Ascending aorta (tissue), 2 donors: ENCODE results near the gene LETM1. TPM values are rescaled to one million over a fixed set of nuclear protein-coding genes. Genes with fewer than 3 reads are reported as not detected.

Experiments
- DNase-seq, 2 donors: peaks; one replicate each; pipeline ENCODE4 v3.0.0-alpha.2; 2019; ENCODE audit warnings: low spot score in 2 of 2
- H3K27ac ChIP-seq, 2 donors: fragments of 200-600 bp; sonication (generic); one replicate each; pipeline ENCODE4 v1.5.1; 2016 to 2017; ENCODE audit warnings: mild to moderate bottlenecking in 1 of 2
- H3K27me3 ChIP-seq: fragments of 200-600 bp; sonication (generic); one replicate; pipeline ENCODE4 v1.5.1; 2017
- H3K36me3 ChIP-seq, 2 donors: fragments of 200-600 bp; sonication (generic); one replicate each; pipeline ENCODE4 v1.5.1; 2016
- H3K4me1 ChIP-seq, 2 donors: fragments of 200-600 bp; sonication (generic); one replicate each; pipeline ENCODE4 v1.5.1; 2016 to 2017; ENCODE audit warnings: mild to moderate bottlenecking in 1 of 2
- H3K4me3 ChIP-seq, 2 donors: fragments of 200-600 bp; sonication (generic); one replicate each; pipeline ENCODE4 v1.5.1; 2016 to 2017; ENCODE audit warnings: mild to moderate bottlenecking in 1 of 2
- H3K9me3 ChIP-seq, 2 donors: fragments of 200-600 bp; sonication (generic); one replicate each; pipeline ENCODE4 v1.5.1; 2016
- intact Hi-C: fragments of 100-400 bp; cut with DNase I; formaldehyde crosslinking; loops from one replicate; pipeline ENCODE4 v1.15.1; 2023
- total RNA-seq: library from RNA; depleted of rRNA; stranded (reverse); fragments of >200 nt; gene quantifications from one replicate; pipeline ENCODE4 v1.1.0, GENCODE V29; 2016
- TF ChIP-seq, protein P1 (sequence below), 3 experiments: fragments of 200-600 bp in 2 of 3; fragments of 450-650 bp in 1 of 3; sonication (generic) in 2 of 3; IDR thresholded peaks; one replicate each; pipeline ENCODE4 v1.5.1; 2016 to 2019; ENCODE audit warnings: antibody characterized with exemption in 3 of 3, mild to moderate bottlenecking in 1 of 3, moderate library complexity in 1 of 3

LETM1 gene
- total RNA-seq, 1 donor from 2014 or later, result 37.7 TPM

DNA sequence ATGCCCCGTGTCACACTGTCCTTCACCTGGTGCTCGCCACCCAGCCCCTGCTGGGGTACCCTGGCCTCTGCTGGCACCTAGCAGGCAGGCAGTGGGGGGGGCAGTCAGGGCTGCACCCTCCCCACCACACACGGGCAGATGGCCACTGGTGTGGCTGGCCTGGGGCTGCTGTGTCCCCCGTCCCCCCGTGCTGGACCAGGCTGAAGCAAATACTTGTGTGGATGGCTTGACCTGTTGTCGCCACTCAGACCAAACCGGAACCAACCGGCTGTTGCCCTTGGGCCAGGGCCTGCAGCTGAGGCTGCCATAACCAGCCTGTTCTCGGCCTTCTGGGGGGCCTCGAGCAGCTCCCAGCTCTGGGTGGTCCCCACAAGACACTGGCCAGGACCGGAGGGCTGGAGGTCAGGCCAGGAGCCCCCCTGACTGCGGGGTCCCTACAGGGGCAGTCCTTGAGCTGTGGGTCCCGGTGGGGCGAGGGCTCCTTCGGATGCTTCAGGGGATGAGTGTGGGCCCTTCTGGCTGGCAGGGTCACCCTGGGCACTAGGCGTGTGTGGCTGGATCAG lies 58.6 kb downstream of the LETM1 start:
- TF ChIP-seq, protein P1, sequence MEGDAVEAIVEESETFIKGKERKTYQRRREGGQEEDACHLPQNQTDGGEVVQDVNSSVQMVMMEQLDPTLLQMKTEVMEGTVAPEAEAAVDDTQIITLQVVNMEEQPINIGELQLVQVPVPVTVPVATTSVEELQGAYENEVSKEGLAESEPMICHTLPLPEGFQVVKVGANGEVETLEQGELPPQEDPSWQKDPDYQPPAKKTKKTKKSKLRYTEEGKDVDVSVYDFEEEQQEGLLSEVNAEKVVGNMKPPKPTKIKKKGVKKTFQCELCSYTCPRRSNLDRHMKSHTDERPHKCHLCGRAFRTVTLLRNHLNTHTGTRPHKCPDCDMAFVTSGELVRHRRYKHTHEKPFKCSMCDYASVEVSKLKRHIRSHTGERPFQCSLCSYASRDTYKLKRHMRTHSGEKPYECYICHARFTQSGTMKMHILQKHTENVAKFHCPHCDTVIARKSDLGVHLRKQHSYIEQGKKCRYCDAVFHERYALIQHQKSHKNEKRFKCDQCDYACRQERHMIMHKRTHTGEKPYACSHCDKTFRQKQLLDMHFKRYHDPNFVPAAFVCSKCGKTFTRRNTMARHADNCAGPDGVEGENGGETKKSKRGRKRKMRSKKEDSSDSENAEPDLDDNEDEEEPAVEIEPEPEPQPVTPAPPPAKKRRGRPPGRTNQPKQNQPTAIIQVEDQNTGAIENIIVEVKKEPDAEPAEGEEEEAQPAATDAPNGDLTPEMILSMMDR (IDR thresholded peaks at IDR 0.05), result no peak
- H3K4me1 ChIP-seq, result peaks cover 9% of the 10 kb centered on the region in 2 donors
- H3K9me3 ChIP-seq, result no peaks in the 10 kb centered on the region
- H3K4me3 ChIP-seq, result no peak overlapping the region
- no peak for DNase-seq
- peaks cover 23% of the 10 kb centered on the region for H3K27me3 ChIP-seq
- no peaks in the 10 kb centered on the region for H3K36me3 ChIP-seq
- intact Hi-C loops, result no loop called here
- no peak overlapping the region for H3K27ac ChIP-seq

DNA sequence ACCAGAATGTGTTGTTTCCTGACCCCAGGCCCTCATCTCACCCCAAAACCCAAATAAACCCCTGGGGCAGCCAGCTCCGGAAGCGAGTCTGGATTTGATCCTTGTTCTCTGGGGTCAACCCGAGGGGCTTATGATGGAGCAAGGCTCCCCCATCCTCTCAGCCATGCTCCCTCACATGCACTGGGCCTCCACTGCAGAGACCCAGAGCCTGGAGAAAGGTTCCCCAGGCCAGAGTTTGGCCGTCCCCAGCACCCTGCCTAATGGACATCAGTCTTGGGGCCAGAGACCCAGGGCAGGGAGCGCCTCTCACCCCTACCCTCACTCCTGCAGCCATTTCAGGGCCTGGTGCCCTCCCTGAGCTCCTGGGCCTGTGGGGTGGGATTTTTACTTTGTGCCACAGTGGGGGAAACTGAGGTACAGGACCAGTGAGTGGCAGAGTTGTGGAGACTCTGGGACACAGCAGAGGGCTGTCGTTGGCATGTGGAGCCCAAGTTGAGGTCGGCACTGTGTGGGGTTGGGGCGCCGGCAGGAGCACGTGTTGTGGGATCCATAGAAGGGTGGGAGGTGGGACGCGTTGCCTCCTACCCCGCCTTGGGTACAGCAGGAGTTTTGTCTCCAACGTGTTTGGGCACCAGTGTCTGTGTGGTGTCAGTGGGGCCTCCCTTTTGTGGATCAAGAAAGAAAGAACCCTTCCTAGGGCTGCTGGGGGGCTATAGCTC lies 59.3 kb downstream of the LETM1 start:
- Histone ChIP-seq H3K27me3 (peaks cover 23% of the 10 kb centered on the region), H3K4me1 (peaks cover 9% of the 10 kb centered on the region in 2 donors), H3K4me3 (no peak overlapping the region), H3K36me3 (no peaks in the 10 kb centered on the region), H3K9me3 (no peaks in the 10 kb centered on the region), H3K27ac (no peak overlapping the region)
- DNase-seq, result no peak
- intact Hi-C loops, result no loop called here
- TF ChIP-seq, protein P1 (IDR thresholded peaks at IDR 0.05), result no peak

DNA sequence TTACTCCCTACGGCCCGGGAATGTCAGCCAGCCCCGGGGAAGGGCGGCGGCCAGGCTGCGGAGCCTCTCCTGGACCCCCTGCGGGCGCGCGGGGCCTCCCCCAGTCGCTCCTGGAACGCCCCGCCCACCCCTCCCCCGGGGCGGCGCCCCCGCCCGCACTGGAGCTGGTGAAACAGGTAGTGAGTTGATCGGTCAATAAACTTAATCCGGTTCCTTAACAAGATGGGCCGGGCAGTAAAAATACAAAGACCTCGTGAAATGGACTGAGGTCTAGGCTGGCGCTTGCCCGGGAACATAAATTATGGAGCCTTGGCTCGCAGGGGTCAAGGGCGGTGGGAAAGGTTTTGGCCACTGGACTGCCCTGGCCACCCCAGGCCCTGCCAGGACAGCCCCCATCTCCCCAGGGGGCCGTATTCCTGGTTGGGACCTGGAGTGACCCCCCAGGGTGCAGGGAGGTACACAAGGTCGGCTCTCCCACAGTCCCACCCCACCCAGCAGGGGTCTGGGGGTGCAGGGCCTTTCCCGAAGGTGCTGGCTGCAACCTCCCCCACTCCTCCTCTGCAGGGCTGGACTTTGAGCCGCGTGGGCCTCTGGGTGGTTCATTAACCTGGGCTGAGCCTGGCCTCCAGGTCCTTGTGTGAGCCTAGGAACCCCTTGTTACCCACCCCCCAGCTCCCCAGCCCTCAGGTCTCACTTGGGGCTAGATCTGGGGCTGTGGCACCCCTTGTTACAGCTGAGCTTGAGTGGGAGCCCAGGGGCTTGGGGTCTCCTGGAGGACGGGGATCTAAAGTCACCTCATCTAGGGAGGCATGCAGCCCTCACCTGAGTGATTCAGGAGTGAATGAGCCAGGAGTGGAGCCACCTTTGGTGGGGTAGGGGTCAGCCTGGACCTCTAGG lies 60.4 kb downstream of the LETM1 start:
- Histone ChIP-seq H3K36me3 (no peaks in the 10 kb centered on the region), H3K27ac (no peak overlapping the region), H3K27me3 (peaks cover 23% of the 10 kb centered on the region), H3K4me3 (peak overlapping the region; percentile 55 to 70), H3K9me3 (no peaks in the 10 kb centered on the region), H3K4me1 (peaks cover 9% of the 10 kb centered on the region in 2 donors)
- TF ChIP-seq, protein P1 (IDR thresholded peaks at IDR 0.05), result no peak
- intact Hi-C loops, result no loop called here
- DNase-seq, result no peak

DNA sequence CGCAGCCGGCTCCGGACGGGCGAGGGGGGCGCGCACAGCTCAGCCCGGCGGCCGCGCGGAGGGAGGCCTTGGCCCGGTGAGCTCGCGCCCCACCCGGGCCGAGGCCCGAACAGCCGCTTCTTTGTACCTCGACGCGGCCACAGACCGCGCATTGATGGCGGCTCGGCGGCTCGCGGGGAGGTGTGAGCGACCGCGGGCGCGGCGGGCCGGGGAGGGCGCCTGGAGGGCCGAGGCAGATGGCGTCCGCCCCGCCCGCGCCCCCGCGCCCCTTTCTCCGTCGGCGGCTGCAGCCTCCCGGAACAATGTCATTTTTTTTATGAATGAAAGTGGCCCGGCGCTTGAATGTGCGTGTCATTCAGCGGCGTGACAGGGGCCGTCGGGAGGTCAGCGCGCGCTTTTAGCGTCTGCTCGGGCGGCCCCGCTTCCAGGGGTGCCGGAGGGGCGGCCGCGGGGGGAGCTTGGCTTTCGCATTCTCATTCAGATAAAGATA lies 61.1 kb downstream of the LETM1 start:
- Histone ChIP-seq H3K4me1 (peaks cover 9% of the 10 kb centered on the region in 2 donors), H3K9me3 (no peaks in the 10 kb centered on the region), H3K27me3 (peaks cover 23% of the 10 kb centered on the region), H3K36me3 (no peaks in the 10 kb centered on the region), H3K27ac (no peak overlapping the region), H3K4me3 (peak overlapping the region; percentile 55 to 70)
- DNase-seq, result no peak
- TF ChIP-seq, protein P1 (IDR thresholded peaks at IDR 0.05), result no peak
- intact Hi-C loops, result no loop called here

DNA sequence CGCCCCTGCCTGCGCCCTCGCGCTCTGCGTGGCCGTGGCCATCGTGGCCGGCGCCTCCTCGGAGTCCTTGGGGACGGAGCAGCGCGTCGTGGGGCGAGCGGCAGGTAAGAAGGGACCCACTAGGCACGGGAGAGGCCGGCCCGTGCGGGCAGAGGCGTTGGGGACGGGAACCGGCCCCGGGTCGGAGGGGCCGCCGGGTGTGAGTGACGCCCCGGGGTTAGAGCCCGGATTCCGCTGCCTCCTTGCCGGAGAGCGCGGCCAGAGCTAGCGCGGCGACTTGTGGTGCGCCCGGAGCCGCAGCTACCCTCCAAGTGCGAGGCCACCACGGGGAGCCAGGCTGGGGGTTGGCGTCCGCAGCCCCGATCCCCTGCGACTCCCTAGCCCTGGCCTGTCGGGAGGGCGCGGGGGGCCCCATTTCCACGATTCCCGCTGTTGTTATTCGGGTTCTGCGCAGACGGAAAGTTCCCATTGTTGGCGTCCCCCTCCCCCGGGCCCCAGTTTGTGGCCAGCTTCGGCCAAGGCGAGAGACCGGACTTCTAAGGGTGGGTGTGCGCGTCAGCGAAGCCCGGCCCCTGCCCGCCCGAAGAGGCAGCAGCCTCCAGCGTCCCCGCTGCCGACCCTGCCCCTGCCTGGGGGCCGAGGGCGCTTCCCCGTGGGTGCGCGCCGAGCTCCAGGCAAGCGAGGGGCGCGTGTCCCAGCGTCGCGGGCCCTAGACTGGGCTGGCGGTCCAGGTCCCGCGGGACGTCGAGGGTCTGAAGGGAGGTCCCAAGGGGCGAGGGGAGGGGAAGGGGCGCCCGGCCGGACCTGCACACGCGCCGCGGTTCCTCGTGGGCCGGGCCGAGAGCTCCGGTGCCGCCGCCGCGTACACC lies 61.8 kb downstream of the LETM1 start:
- peaks cover 9% of the 10 kb centered on the region in 2 donors for H3K4me1 ChIP-seq
- H3K27ac ChIP-seq, result no peak overlapping the region
- no peaks in the 10 kb centered on the region for H3K36me3 ChIP-seq
- H3K27me3 ChIP-seq, result peaks cover 23% of the 10 kb centered on the region
- no peak for DNase-seq
- H3K4me3 ChIP-seq, result peak overlapping the region; percentile 55 to 70
- H3K9me3 ChIP-seq, result no peaks in the 10 kb centered on the region
- TF ChIP-seq, protein P1 (IDR thresholded peaks at IDR 0.05), result no peak
- intact Hi-C loops, result no loop called here
